GM12878 (cell line): Measurements from ENCODE around the gene ARL9. TPM values are rescaled to one million over a fixed set of nuclear protein-coding genes. Genes with fewer than 3 reads are reported as not detected.
A peak's percentile ranks its signal among the peaks of the same experiment; 100 is the strongest.

Experiments
- ATAC-seq: fragments of 200-7000 bp; cut with Tn5 transposase; 3 replicates; pipeline ENCODE4 v1.9.1; 2020; ENCODE audit warnings: mild to moderate bottlenecking, moderate library complexity
- BruUV-seq: library from RNA; stranded (reverse); fragments of 400-500 nt; replicated peaks from 2 replicates; lab custom pipeline; 2021; lab: Mats Ljungman, UMichigan
- CTCF ChIA-PET: fragments of 300-600 bp; sonication (Branson Sonifier 250); formaldehyde crosslinking; extraction: SDS; loops from one replicate; lab custom pipeline; 2021; ENCODE audit warnings: inconsistent platforms; lab: Yijun Ruan, JAX
- POLR2A ChIA-PET: fragments of 350-600 bp; formaldehyde crosslinking; extraction: SDS; loops from one replicate; lab custom pipeline; 2021; ENCODE audit warnings: inconsistent platforms; lab: Charles Lee
- RAD21 ChIA-PET: fragments of 300-600 bp; sonication (Branson Sonifier 250); formaldehyde crosslinking; loops from one replicate; lab custom pipeline; 2023; ENCODE audit warnings: antibody characterized with exemption; ENCODE audit not compliant: unreplicated experiment; lab: Charles Lee
- SMC1A ChIA-PET: fragments of 300-600 bp; sonication (Branson Sonifier 250); formaldehyde crosslinking; loops from one replicate; lab custom pipeline; 2023; ENCODE audit not compliant: unreplicated experiment, uncharacterized antibody; lab: Charles Lee
- DNase-seq: peaks from one replicate; pipeline ENCODE4 v3.0.0-alpha.2; 2011; ENCODE audit warnings: low read depth, low spot score
- FAIRE-seq: peaks from 3 replicates; lab custom pipeline; 2011; peaks lifted over from hg19 to GRCh38; lab: Jason Lieb, UNC
- H2AFZ ChIP-seq: 2 replicates; pipeline ENCODE4 v1.6.0; 2011; ENCODE audit warnings: low read depth, low read length, control low read depth; ENCODE audit not compliant: control insufficient read depth
- H3K27ac ChIP-seq: 2 replicates; pipeline ENCODE4 v1.5.1; 2011; ENCODE audit warnings: control low read depth; ENCODE audit not compliant: control insufficient read depth, insufficient read depth
- H3K27me3 ChIP-seq, 2 experiments: replicated peaks in 1 of 2; 2 replicates each; pipeline versions ENCODE4 v1.6.0 to v1.6.1; 2011; ENCODE audit warnings: low read length in 1 of 2; ENCODE audit not compliant: control insufficient read depth in 2 of 2, insufficient read depth in 2 of 2
- H3K36me3 ChIP-seq, 2 experiments: 2 replicates each; pipeline ENCODE4 v1.5.1; 2011; ENCODE audit warnings: low read length in 1 of 2; ENCODE audit not compliant: control insufficient read depth in 2 of 2, insufficient read depth in 2 of 2
- H3K4me1 ChIP-seq: 2 replicates; pipeline ENCODE4 v1.6.1; 2011; ENCODE audit warnings: mild to moderate bottlenecking, low read length, moderate library complexity, mixed read lengths; ENCODE audit not compliant: control insufficient read depth, insufficient read depth
- H3K4me2 ChIP-seq: 2 replicates; pipeline ENCODE4 v1.6.0; 2011; ENCODE audit warnings: control low read depth; ENCODE audit not compliant: control insufficient read depth, insufficient read depth
- H3K4me3 ChIP-seq: fragments of 200-600 bp; sonication (generic); 2 replicates; pipeline ENCODE4 v1.5.1; 2016
- H3K79me2 ChIP-seq: 2 replicates; pipeline ENCODE4 v1.6.0; 2011; ENCODE audit warnings: low read length; ENCODE audit not compliant: control insufficient read depth, insufficient read depth
- H3K9ac ChIP-seq: 2 replicates; pipeline ENCODE4 v1.8.0; 2011; ENCODE audit warnings: low read length, control low read depth, mixed read lengths; ENCODE audit not compliant: control insufficient read depth, insufficient read depth
- H3K9me3 ChIP-seq: replicated peaks from 3 replicates; pipeline ENCODE4 v1.5.1; 2011; ENCODE audit warnings: mild to moderate bottlenecking, low read length; ENCODE audit not compliant: control insufficient read depth, insufficient read depth
- H4K20me1 ChIP-seq: 2 replicates; pipeline ENCODE4 v1.6.0; 2011; ENCODE audit not compliant: control insufficient read depth, insufficient read depth
- CBX3 ChIP-seq: fragments of 200-600 bp; sonication (generic); IDR thresholded peaks from 2 replicates; pipeline ENCODE4 v1.6.1; 2016; ENCODE audit warnings: low read depth, borderline replicate concordance
- ETV6 ChIP-seq, 2 experiments: fragments of 450-650 bp in 1 of 2; IDR thresholded peaks in 1 of 2; conservative IDR thresholded peaks in 1 of 2; 2 replicates each; pipeline ENCODE4 v1.6.1; 2014; ENCODE audit warnings: antibody characterized with exemption in 1 of 2, borderline replicate concordance in 1 of 2, low read depth in 1 of 2, mild to moderate bottlenecking in 1 of 2, moderate library complexity in 1 of 2
- FOXM1 ChIP-seq: IDR thresholded peaks from 2 replicates; pipeline ENCODE4 v1.6.1; 2012; ENCODE audit warnings: low read depth, mild to moderate bottlenecking, inconsistent platforms, low read length, moderate library complexity
- IRF4 ChIP-seq: IDR thresholded peaks from 2 replicates; pipeline ENCODE4 v1.6.1; 2011; ENCODE audit warnings: low read depth, low read length
- LARP7 ChIP-seq: fragments of 450-650 bp; IDR thresholded peaks from 2 replicates; pipeline ENCODE4 v1.6.1; 2017; ENCODE audit warnings: mild to moderate bottlenecking
- NFYA ChIP-seq: IDR thresholded peaks from 2 replicates; pipeline ENCODE4 v1.6.1; 2011; ENCODE audit warnings: low read depth, mild to moderate bottlenecking, low read length, improper control_type of control experiment, borderline replicate concordance
- WRNIP1 ChIP-seq: IDR thresholded peaks from 2 replicates; pipeline ENCODE4 v1.6.1; 2011; ENCODE audit warnings: low read depth, low read length, improper control_type of control experiment, borderline replicate concordance
- WGBS: methylation state at CpG from one replicate; pipeline ENCODE4 v1.1.6; 2016; ENCODE audit warnings: low lambda C conversion rate; ENCODE audit not compliant: insufficient replicate concordance, insufficient coverage; ENCODE audit errors: missing lambda C conversion rate; 5-methylcytosine and 5-hydroxymethylcytosine counted together
- in situ Hi-C: fragments of 300-500 bp; cut with MboI; formaldehyde crosslinking; loops from 9 replicates; pipeline ENCODE4 v1.14.3; 2018; ENCODE audit warnings: mixed read lengths
- intact Hi-C: fragments of 100-400 bp; cut with micrococcal nuclease; formaldehyde crosslinking; loops from one replicate; pipeline ENCODE4 v1.14.2; 2022; ENCODE audit not compliant: unreplicated experiment
- polyA plus RNA-seq, 11 experiments: library from polyadenylated mRNA; depleted of rRNA in 4 of 11; unstranded in 6 of 11; stranded (reverse) in 5 of 11; fragments of >200 nt; fragmentation: Nextera tagmentation in 4 of 11; fragmentation: Illumina TruSeq in 1 of 11; extraction: Ambion mirVana in 4 of 11; extraction: Trizol in 1 of 11; gene quantifications; 1 replicate in 1 of 11; 2 replicates in 10 of 11; pipeline versions ENCODE4 v1.2.1 to v1.2.3, GENCODE V29; 2011 to 2016; ENCODE audit warnings: inconsistent platforms in 2 of 11, missing spikeins in 2 of 11, low read depth in 1 of 11
- total RNA-seq, 4 experiments: library from RNA; depleted of rRNA in 3 of 4; stranded (reverse); fragments of >200 nt in 3 of 4; fragmentation: Illumina TruSeq in 1 of 4; extraction: Trizol in 1 of 4; gene quantifications; 2 replicates each; pipeline versions ENCODE4 v1.2.1 to v1.2.3, GENCODE V29; 2013 to 2021
- TF ChIP-seq, protein P1 (sequence below): IDR thresholded peaks from 2 replicates; pipeline ENCODE4 v1.6.1; 2011; ENCODE audit warnings: borderline replicate concordance, low read depth, mild to moderate bottlenecking, moderate library complexity, mixed read lengths, low read length; ENCODE audit not compliant: insufficient read depth; ENCODE audit errors: extremely low read length

Gene ARL9
- total and polyA plus RNA-seq, 10 of the 15 experiments (the other 5 are each of a cell fraction or from before 2014, with no cell fraction given) = not detected

DNA sequence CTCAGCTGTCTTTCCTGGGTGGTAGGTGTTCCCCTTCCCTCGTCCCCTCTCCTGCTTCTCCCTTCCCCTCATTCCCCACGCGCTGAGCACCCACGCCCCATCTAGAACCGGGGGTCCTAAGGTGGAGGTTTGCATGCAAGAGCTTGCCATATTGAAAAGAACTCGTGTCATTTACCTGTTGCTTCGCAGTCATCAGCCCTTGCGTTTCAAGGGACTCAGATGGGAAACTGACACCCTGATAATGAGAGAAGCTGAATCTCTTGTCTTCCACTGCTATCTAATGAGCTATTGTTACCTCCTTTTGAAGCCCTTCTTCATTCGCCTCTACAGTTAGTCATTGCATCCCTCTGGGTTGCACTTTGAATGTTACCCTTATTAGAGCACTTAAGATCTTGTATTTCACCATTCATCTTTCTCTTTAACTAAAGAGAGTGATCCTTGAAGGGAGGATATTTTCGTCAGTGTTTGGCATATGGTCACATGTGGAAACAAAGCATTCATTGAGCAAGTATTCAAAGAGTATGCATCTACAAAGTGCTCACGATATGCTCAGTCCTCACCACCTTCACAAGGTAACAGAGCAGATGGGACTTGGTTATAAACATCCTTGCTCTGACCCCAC lies 25.7 kb downstream of the ARL9 start:
- RAD21 ChIA-PET = no interaction called here
- no peaks in the 10 kb centered on the region for H3K79me2 ChIP-seq
- H3K4me2 ChIP-seq = peak overlapping the region; percentile 94; the same call in 1 of the 2 replicates
- no peaks in the 10 kb centered on the region for H3K36me3 ChIP-seq
- 22% methylated on average over 11 of the region's 11 CpGs for WGBS
- SMC1A ChIA-PET = no interaction called here
- no peaks in the 10 kb centered on the region; the same call in 2 of the 3 replicates for H3K9me3 ChIP-seq
- no peak overlapping the region for H3K9ac ChIP-seq
- H2AFZ ChIP-seq = no peak overlapping the region; the same call in 1 of the 2 replicates
- POLR2A ChIA-PET = no interaction called here
- no peaks in the 10 kb centered on the region for H4K20me1 ChIP-seq
- no peak overlapping the region for H3K27ac ChIP-seq
- H3K27me3 ChIP-seq = peaks cover 2 to 14% of the 10 kb centered on the region in 2 experiments
- in situ Hi-C loops = no loop called here
- H3K4me1 ChIP-seq = no peaks in the 10 kb centered on the region
- TF ChIP-seq IRF4 (no peak), ETV6 (conservative IDR thresholded peaks at IDR 0.05 in 1 of 2, IDR thresholded peaks at IDR 0.05 in 1 of 2; ENCODE audit: borderline replicate concordance in 1 of 2, low read depth in 1 of 2) (no peak), NFYA (no peak), LARP7 (no peak), FOXM1 (no peak), WRNIP1 (no peak), CBX3 (no peak)
- TF ChIP-seq, protein P1, sequence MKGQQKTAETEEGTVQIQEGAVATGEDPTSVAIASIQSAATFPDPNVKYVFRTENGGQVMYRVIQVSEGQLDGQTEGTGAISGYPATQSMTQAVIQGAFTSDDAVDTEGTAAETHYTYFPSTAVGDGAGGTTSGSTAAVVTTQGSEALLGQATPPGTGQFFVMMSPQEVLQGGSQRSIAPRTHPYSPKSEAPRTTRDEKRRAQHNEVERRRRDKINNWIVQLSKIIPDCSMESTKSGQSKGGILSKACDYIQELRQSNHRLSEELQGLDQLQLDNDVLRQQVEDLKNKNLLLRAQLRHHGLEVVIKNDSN = no peak
- TF ChIP-seq, all 136 proteins: peak for 0
- CTCF ChIA-PET = no interaction called here
- no peak for DNase-seq
- no peak for FAIRE-seq
- 0 out of 2 replicates have a peak overlapping the region, but pooled peaks have one; percentile 67 for H3K4me3 ChIP-seq
- BruUV-seq = no TSS peak
- intact Hi-C loops = no loop called here
- no peak for ATAC-seq
